ENCODE results near the gene ARHGAP22. TPM values are rescaled to one million over a fixed set of nuclear protein-coding genes. Genes with fewer than 3 reads are reported as not detected.

The ARHGAP22 gene
- total and polyA plus RNA-seq, 2 experiments from 2014 or later, result 4.8 to 10.7 TPM

GRCh38 chr10:48482207-48482606 is 122.7 kb downstream of the ARHGAP22 start (continued):
- TF ChIP-seq NANOG (IDR thresholded peaks at IDR 0.05; ENCODE audit: borderline replicate concordance), result no peak
- TF ChIP-seq EZH2 (IDR thresholded peaks at IDR 0.05; ENCODE audit: low read depth, unreplicated experiment), result no peak

- ATAC-seq (no peak), DNase-seq (ENCODE audit: low spot score) (no peak)
- Histone ChIP-seq H3K36me3 (ENCODE audit: insufficient read depth) (no peaks in the 10 kb centered on the region), H3K4me1 (ENCODE audit: insufficient read depth) (peaks cover 32% of the 10 kb centered on the region), H3K27ac (ENCODE audit: low read depth) (no peak overlapping the region), H4K20me1 (replicated peaks; ENCODE audit: insufficient read depth) (no peaks in the 10 kb centered on the region), H3K4me3 (no peak overlapping the region), H3F3A (replicated peaks; ENCODE audit: low read depth) (no peaks in the 10 kb centered on the region), H3K9me2 (ENCODE audit: insufficient read depth) (no peaks in the 10 kb centered on the region), H2AFZ (no peak overlapping the region), H3K79me2 (replicated peaks; ENCODE audit: insufficient read depth) (no peaks in the 10 kb centered on the region), H3K27me3 (ENCODE audit: insufficient read depth) (no peaks in the 10 kb centered on the region), H3K4me2 (no peak overlapping the region)
- TF ChIP-seq EZH2 (IDR thresholded peaks at IDR 0.05; ENCODE audit: low read depth, unreplicated experiment) (no peak), CTCF (conservative IDR thresholded peaks at IDR 0.05; ENCODE audit: low read depth in 2 of 2) (no peak), STAT1 (IDR thresholded peaks at IDR 0.05; ENCODE audit: unreplicated experiment) (no peak), ETS1 (IDR thresholded peaks at IDR 0.05) (no peak), EZH2phosphoT487 (IDR thresholded peaks at IDR 0.05; ENCODE audit: unreplicated experiment) (no peak), ZNF331 (CRISPR knock-in tag; IDR thresholded peaks at IDR 0.05; ENCODE audit: low read depth) (no peak), CREB1 (CRISPR knock-in tag; IDR thresholded peaks at IDR 0.05; ENCODE audit: low read depth) (no peak)
- Mint-ChIP-seq H3K4me3 (no peak overlapping the region), H3K4me1 (peaks cover 36% of the 10 kb centered on the region), H3K9me3 (no peaks in the 10 kb centered on the region), H3K27me3 (ENCODE audit: insufficient read depth, low read depth, poor library complexity) (peaks cover 8% of the 10 kb centered on the region), H3K36me3 (ENCODE audit: low read depth) (no peaks in the 10 kb centered on the region), H3K27ac (no peak overlapping the region)
Measured at GRCh38 chr10:48481385-48481784, 123.5 kb downstream of the ARHGAP22 start.

- no peak overlapping the region for H3K4me2 ChIP-seq
- no peak overlapping the region for H2AFZ ChIP-seq
- TF ChIP-seq REST (IDR thresholded peaks at IDR 0.05; ENCODE audit: unreplicated experiment) (no peak), CTCF (conservative IDR thresholded peaks at IDR 0.05; ENCODE audit: low read depth in 2 of 2) (no peak)
- H3K27ac ChIP-seq (ENCODE audit: low read depth), result no peak overlapping the region
- H4K20me1 ChIP-seq (replicated peaks; ENCODE audit: insufficient read depth), result no peaks in the 10 kb centered on the region
- Mint-ChIP-seq H3K4me1 (peaks cover 41% of the 10 kb centered on the region), H3K36me3 (ENCODE audit: low read depth) (0 out of 3 replicates have a peak, but pooled peaks cover 2% of the 10 kb centered on the region), H3K4me3 (no peak overlapping the region), H3K27ac (no peak overlapping the region), H3K9me3 (no peaks in the 10 kb centered on the region), H3K27me3 (ENCODE audit: insufficient read depth, low read depth, poor library complexity) (peaks cover 9% of the 10 kb centered on the region)
- H3K79me2 ChIP-seq (replicated peaks; ENCODE audit: insufficient read depth), result no peaks in the 10 kb centered on the region
- no peaks in the 10 kb centered on the region for H3K36me3 ChIP-seq (ENCODE audit: insufficient read depth)
- no peaks in the 10 kb centered on the region for H3K9me2 ChIP-seq (ENCODE audit: insufficient read depth)
- no peak overlapping the region for H3K4me3 ChIP-seq
- no peak for DNase-seq (ENCODE audit: low spot score)
- no peaks in the 10 kb centered on the region for H3K27me3 ChIP-seq (ENCODE audit: insufficient read depth)
- H3F3A ChIP-seq (replicated peaks; ENCODE audit: low read depth), result no peaks in the 10 kb centered on the region
- H3K4me1 ChIP-seq (ENCODE audit: insufficient read depth), result peaks cover 34% of the 10 kb centered on the region
- ATAC-seq, result peak; percentile 52
Measured at GRCh38 chr10:48480397-48481374, 124.2 kb downstream of the ARHGAP22 start.

All from GM23338 (cell line).